DND-41 (cell line): ENCODE results near the gene RPH3AL.

Source experiments
- CTCF ChIP-seq: IDR thresholded peaks from 2 replicates; pipeline ENCODE4 v1.5.1; 2012; ENCODE audit warnings: borderline replicate concordance, low read length, moderate library complexity, mild to moderate bottlenecking; ENCODE audit not compliant: poor library complexity, severe bottlenecking; ENCODE audit errors: extremely low read depth
- EZH2 ChIP-seq: IDR thresholded peaks from 3 replicates; pipeline ENCODE4 v1.6.1; 2012; ENCODE audit warnings: borderline replicate concordance, low read depth, mild to moderate bottlenecking, moderate library complexity, low read length, inconsistent platforms; ENCODE audit not compliant: severe bottlenecking

GRCh38 chr17:301681-302299, 50.8 kb downstream of the RPH3AL start:
- TF ChIP-seq CTCF, result no peak
- TF ChIP-seq EZH2, result no peak
